LoVo (cell line): Measurements from ENCODE around the gene WDTC1.

Experiments
- DNase-seq: peaks from one replicate; pipeline ENCODE4 v3.0.0-alpha.2; 2016; ENCODE audit warnings: low spot score

Gene WDTC1

GRCh38 chr1:27302612-27303011, 68.2 kb downstream of the WDTC1 start:
- no peak for DNase-seq

GRCh38 chr1:27303509-27303908, 69.1 kb downstream of the WDTC1 start:
- no peak for DNase-seq

GRCh38 chr1:27306071-27306470, 71.6 kb downstream of the WDTC1 start:
- no peak for DNase-seq

- DNase-seq: no peak
These were observed 72.7 kb downstream of the WDTC1 start for GRCh38 chr1:27306892-27307761.

GRCh38 chr1:27307874-27308598, 73.6 kb downstream of the WDTC1 start:
- no peak for DNase-seq

GRCh38 chr1:27314169-27314568, 79.7 kb downstream of the WDTC1 start:
- no peak for DNase-seq

GRCh38 chr1:27314737-27315136, 80.3 kb downstream of the WDTC1 start:
- no peak for DNase-seq

GRCh38 chr1:27316860-27317259, 82.4 kb downstream of the WDTC1 start:
- DNase-seq: no peak

- DNase-seq: no peak
These were observed 83.7 kb downstream of the WDTC1 start for GRCh38 chr1:27318136-27318535.

GRCh38 chr1:27318596-27318995, 84.2 kb downstream of the WDTC1 start:
- no peak for DNase-seq

GRCh38 chr1:27321813-27322568, 87.6 kb downstream of the WDTC1 start, which contains the start of gene TMEM222:
TMEM222 (plus strand) TSS chr1:27322163; CDS start chr1:27322198, 35 bp downstream.
- peak; percentile 97 for DNase-seq

- DNase-seq: no peak
These were observed 88.3 kb downstream of the WDTC1 start for GRCh38 chr1:27322569-27323240.

- DNase-seq: no peak
These were observed 90.9 kb downstream of the WDTC1 start for GRCh38 chr1:27325286-27325685.

- no peak for DNase-seq
These were observed 93.5 kb downstream of the WDTC1 start for GRCh38 chr1:27327964-27328363.

- DNase-seq: no peak
These were observed 96.4 kb downstream of the WDTC1 start for GRCh38 chr1:27330786-27331185.

GRCh38 chr1:27331426-27331825, 97.0 kb downstream of the WDTC1 start:
- no peak for DNase-seq

- no peak for DNase-seq
These were observed 97.5 kb downstream of the WDTC1 start for GRCh38 chr1:27331922-27332321.

- DNase-seq: no peak
These were observed 98.3 kb downstream of the WDTC1 start for GRCh38 chr1:27332536-27333281.

- DNase-seq: no peak
These were observed 99.4 kb downstream of the WDTC1 start for GRCh38 chr1:27333717-27334279.

- DNase-seq: no peak
These were observed 101.3 kb downstream of the WDTC1 start for GRCh38 chr1:27335506-27336422.
